IPS-20b (cell line): ENCODE measurements around the gene STT3A.
"Not testable (repeated sequence)": the region's sequence is repeated elsewhere in the genome, so short reads cannot be mapped to it uniquely, and the experiment has no call there.

Source experiments
- H3K27ac ChIP-seq: one replicate; pipeline ENCODE4 v1.5.1; 2013; ENCODE audit warnings: low read length
- H3K27me3 ChIP-seq: 2 replicates; pipeline ENCODE4 v1.6.1; 2013; ENCODE audit warnings: mild to moderate bottlenecking, low read length, inconsistent platforms; ENCODE audit not compliant: insufficient read depth
- H3K36me3 ChIP-seq: 2 replicates; pipeline ENCODE4 v1.6.1; 2013; ENCODE audit warnings: low read depth, mild to moderate bottlenecking, inconsistent platforms, low read length, moderate library complexity; ENCODE audit not compliant: insufficient read depth
- H3K4me1 ChIP-seq: 2 replicates; pipeline ENCODE4 v1.6.1; 2013; ENCODE audit warnings: mild to moderate bottlenecking, control low read depth, inconsistent platforms, low read length, moderate library complexity; ENCODE audit not compliant: insufficient read depth
- H3K4me3 ChIP-seq: 2 replicates; pipeline ENCODE4 v1.5.1; 2013; ENCODE audit warnings: mild to moderate bottlenecking, low read length, inconsistent platforms
- H3K9ac ChIP-seq: 2 replicates; pipeline ENCODE4 v1.6.1; 2013; ENCODE audit warnings: low read depth, mild to moderate bottlenecking, inconsistent platforms, low read length, moderate library complexity
- H3K9me3 ChIP-seq: 2 replicates; pipeline ENCODE4 v1.6.1; 2013; ENCODE audit warnings: mild to moderate bottlenecking, low read depth, low read length, inconsistent platforms; ENCODE audit not compliant: insufficient read depth

Gene STT3A

DNA sequence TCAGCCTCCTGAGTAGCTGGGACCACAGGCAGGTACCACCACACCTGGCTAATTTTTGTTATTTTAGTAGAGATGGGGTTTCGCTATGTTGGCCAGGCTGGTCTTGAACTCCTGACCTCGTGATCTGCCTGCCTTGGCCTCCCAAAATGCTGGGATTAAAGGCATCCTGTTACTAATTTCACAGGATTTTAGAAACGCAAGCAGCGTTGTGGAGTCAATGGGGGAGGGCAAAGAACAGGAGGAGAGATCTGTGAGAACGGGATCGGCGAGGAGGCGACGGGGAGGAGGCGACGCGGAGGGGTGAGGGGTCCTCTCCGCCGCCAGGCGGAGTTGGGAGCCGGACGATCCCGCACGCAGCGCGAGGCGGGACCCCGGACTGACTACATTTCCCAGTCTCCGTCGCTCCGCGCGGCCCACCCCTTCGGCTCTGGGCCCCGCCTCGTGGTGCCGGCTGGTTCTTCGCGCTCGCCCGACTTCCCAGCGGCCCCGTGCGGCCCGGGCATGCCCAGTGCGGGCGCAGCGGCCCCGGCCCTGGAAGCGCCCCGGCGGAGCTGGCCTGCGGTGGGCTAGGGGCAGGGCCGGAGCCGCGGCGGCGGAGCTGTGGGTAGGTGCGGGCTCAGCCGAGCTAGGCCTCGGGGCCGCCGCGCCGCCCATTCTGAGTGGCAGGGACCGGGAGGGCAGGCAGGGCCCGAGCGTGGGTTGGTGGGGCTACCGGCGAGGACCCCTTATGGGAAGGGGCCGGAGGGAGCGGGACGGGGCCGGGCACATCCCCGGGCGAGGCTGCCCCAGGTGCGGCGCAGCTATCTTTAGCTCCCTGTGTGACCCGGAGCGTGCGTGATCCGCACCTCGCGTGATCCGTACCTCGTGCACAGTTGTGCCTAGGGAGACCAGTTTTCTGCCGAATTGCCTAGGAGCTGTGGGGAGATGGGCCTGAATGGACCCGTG, 23.4 kb upstream of the STT3A start, which contains the start of gene EI24:
EI24 (plus strand) TSS at position 508 of the 945 bp plus-strand sequence. CDS start 3,051 bp downstream, outside the sequence.
- no peaks in the 10 kb centered on the region; the same call in 1 of the 2 replicates for H3K9me3 ChIP-seq
- H3K27me3 ChIP-seq, result no peaks in the 10 kb centered on the region
- no peak within 1 kb of the TSS for H3K27ac ChIP-seq
- peaks cover 23% of the 10 kb centered on the region for H3K36me3 ChIP-seq
- H3K4me3 ChIP-seq, result peak within 1 kb of the TSS; percentile 97
- no peaks in the 10 kb centered on the region; the same call in 1 of the 2 replicates for H3K4me1 ChIP-seq
- H3K9ac ChIP-seq, result peak within 1 kb of the TSS; percentile 94

DNA sequence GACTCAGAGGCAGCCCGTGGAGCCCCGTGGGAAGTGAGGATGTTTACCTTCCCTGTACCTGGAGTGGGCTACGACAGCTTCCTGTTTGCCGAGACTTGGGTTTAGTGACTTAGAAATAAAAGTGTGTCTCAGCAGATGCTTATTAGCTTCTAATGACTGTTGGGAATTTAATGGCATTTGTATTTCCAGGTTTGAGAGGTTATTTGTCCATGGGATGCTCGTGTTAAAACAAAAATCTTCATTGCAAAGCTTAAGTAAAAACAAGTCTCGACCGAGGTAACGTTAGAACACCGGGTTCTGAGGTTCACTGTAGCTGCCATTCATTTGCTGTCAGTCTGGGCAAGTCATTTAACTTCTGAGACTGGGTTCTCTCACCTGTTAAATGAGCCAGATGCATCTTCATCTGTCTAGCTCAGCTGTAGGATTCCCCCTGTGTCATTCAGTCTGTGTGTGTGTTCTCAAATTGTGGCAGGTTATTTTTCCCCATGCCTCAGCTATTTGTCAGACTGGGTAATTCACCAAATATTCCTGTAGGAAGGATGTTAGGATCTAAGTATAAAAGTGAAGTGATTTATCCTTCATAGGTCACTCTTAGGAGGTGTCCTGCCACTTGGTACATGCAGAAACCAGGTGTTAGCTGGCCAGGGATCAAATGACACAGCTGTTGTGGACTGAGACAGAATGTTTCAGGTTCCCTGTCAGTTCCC, 22.6 kb upstream of the STT3A start:
- H3K36me3 ChIP-seq, result peaks cover 31% of the 10 kb centered on the region
- H3K4me3 ChIP-seq, result peak overlapping the region; percentile 97
- H3K9me3 ChIP-seq, result no peaks in the 10 kb centered on the region; the same call in 1 of the 2 replicates
- no peaks in the 10 kb centered on the region for H3K27me3 ChIP-seq
- no peak overlapping the region for H3K27ac ChIP-seq
- H3K9ac ChIP-seq, result peak overlapping the region; percentile 94
- H3K4me1 ChIP-seq, result no peaks in the 10 kb centered on the region; the same call in 1 of the 2 replicates

DNA sequence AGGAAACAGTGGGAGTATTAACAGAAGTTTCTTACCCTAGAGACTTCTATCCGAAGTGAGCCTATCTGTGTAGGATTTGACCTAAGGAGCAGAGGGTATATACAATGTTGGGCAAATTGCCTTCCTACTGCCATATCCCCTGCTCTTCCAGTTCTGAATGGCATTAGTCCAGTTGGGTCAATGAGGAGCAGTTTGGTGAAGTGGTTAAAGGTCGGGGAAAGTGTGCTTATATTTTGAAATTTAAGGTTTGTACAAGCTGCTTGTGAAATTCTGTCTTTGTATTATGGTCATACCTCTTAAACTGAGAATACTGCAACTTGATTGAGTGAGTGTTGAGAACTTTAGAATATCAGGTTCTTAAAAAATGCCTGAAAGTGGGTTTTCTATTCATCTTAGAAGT, 21.7 kb upstream of the STT3A start:
- Histone ChIP-seq H3K4me1 (no peaks in the 10 kb centered on the region; the same call in 1 of the 2 replicates), H3K27ac (no peak overlapping the region), H3K9ac (no peak overlapping the region), H3K4me3 (no peak overlapping the region), H3K9me3 (no peaks in the 10 kb centered on the region; the same call in 1 of the 2 replicates), H3K36me3 (peaks cover 40% of the 10 kb centered on the region), H3K27me3 (no peaks in the 10 kb centered on the region)

DNA sequence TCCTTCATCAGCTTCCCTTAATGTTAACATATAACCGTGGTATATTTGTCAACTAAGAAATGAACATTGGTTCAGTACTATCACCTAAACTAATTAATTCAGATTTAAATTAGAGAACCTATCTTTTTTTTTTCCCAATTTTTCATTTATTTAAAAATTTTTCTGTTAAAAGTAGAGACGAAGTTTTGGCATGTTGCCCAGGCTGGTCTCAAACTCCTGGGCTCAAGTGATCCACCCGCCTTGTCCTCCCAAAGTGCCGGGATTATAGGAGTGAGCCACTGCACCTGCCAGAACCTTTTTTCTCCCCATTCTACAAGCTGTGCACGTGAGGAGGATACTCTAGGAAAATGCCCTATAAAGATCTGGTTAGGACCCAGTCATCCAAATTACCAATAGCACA, 19.7 kb upstream of the STT3A start:
- H3K36me3 ChIP-seq, result peaks cover 57% of the 10 kb centered on the region
- no peaks in the 10 kb centered on the region for H3K27me3 ChIP-seq
- H3K27ac ChIP-seq, result no peak overlapping the region
- H3K9ac ChIP-seq, result no peak overlapping the region
- H3K9me3 ChIP-seq, result no peaks in the 10 kb centered on the region
- H3K4me1 ChIP-seq, result no peaks in the 10 kb centered on the region; the same call in 1 of the 2 replicates
- no peak overlapping the region for H3K4me3 ChIP-seq

DNA sequence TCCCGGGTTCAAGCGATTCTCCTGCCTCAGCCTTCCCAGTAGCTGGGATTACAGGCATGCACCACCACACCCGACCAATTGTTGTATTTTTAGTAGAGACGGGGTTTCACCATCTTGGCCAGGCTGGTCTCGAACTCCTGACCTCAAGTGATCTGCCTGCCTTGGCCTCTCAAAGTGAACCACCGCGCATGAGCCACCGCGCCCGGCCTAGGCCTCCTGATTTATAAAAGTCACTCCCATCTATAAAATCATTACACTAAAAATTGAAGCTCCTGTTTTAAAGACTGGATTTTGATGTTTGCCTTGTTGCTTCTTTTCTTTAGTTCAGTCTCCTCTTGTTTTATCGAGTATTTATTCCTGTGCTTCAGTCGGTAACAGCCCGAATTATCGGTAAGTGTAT, 15.5 kb upstream of the STT3A start:
- not testable (repeated sequence) for H3K9me3 ChIP-seq, H3K27me3 ChIP-seq, H3K9ac ChIP-seq, H3K4me1 ChIP-seq, H3K27ac ChIP-seq, H3K4me3 ChIP-seq
- peaks cover 94% of the 10 kb centered on the region for H3K36me3 ChIP-seq

DNA sequence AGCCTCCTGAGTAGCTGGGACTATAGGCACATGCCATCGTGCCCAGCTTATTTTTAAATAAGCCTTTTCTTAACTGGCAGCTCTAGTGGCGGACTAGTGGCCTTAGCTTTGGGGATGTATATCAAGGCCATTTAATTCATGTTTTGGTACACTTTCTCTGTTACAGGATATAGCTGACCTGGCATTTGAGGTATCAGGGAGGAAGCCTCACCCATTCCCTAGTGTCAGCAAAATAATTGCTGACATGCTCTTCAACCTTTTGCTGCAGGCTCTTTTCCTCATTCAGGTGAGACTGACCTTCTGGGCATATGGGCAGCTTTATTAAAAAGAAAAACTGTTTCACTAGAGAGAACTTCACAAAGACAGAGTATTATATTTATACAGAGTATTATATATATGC, 13.9 kb upstream of the STT3A start:
- Histone ChIP-seq H3K27ac (no peak overlapping the region), H3K4me3 (no peak overlapping the region), H3K9me3 (no peaks in the 10 kb centered on the region), H3K27me3 (no peaks in the 10 kb centered on the region), H3K9ac (no peak overlapping the region), H3K4me1 (no peaks in the 10 kb centered on the region), H3K36me3 (peaks cover 96% of the 10 kb centered on the region)

DNA sequence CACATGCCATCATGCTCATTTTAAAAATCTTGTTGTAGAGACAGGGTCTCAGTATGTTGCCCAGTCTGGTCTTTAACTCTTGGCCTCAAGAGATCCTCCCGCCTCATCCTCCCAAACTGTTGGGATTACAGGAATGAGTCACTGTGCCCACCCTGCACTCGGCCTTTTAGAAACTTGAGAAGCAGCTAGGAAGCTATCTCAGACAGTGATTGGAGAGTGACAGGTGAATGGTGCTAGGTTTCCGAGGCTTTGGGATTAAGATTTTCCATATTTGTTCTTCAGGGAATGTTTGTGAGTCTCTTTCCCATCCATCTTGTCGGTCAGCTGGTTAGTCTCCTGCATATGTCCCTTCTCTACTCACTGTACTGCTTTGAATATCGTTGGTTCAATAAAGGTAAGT, 12.8 kb upstream of the STT3A start:
- no peak overlapping the region for H3K4me3 ChIP-seq

DNA sequence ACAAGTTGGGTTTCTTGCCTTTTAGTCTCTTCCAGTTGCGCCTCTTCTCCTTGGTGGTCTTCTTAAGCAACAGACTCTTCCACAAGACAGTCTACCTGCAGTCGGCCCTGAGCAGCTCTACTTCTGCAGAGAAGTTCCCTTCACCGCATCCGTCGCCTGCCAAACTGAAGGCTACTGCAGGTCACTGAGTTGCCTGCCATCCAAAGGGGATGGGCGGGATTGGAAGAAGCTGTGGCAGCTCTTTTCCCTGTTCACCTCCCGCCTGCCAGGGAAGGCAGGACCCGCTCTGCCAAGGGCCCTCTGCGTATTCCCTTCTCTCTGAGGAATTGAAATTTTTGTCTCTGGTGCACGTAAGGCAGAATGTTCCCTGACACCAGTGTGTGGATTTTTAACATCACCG, 9.2 kb upstream of the STT3A start:
- Histone ChIP-seq H3K36me3 (peaks cover 62% of the 10 kb centered on the region), H3K9ac (no peak overlapping the region), H3K4me3 (no peak overlapping the region), H3K27ac (no peak overlapping the region), H3K4me1 (no peaks in the 10 kb centered on the region), H3K9me3 (no peaks in the 10 kb centered on the region), H3K27me3 (no peaks in the 10 kb centered on the region)

More for the DNA sequence above, 12.8 kb upstream of the STT3A start:
- Histone ChIP-seq H3K36me3 (peaks cover 96% of the 10 kb centered on the region), H3K27me3 (no peaks in the 10 kb centered on the region), H3K27ac (no peak overlapping the region), H3K9me3 (no peaks in the 10 kb centered on the region), H3K9ac (no peak overlapping the region), H3K4me1 (no peaks in the 10 kb centered on the region)

DNA sequence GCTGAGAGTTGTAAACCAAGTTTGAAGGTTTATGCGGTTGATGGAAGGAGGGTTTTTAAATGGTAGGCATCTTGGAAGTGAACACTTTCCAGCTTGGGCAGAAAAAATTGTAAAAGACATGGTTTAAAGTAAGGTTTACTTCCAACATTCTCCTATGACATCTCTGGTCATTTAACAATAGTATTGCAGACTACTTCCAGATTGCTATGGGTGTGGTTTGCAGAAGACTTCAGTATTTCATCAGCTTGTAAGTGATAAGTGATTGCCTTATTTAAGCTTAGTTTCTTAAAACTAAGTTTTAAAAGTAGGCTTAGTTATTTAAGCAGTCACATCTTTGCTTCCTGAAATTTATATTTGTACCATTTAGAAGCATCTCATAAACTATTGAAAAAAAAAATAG, 7.2 kb upstream of the STT3A start:
- Histone ChIP-seq H3K9me3 (no peaks in the 10 kb centered on the region), H3K9ac (no peak overlapping the region), H3K4me3 (no peak overlapping the region), H3K27ac (no peak overlapping the region), H3K36me3 (peaks cover 42% of the 10 kb centered on the region), H3K27me3 (no peaks in the 10 kb centered on the region), H3K4me1 (no peaks in the 10 kb centered on the region)

DNA sequence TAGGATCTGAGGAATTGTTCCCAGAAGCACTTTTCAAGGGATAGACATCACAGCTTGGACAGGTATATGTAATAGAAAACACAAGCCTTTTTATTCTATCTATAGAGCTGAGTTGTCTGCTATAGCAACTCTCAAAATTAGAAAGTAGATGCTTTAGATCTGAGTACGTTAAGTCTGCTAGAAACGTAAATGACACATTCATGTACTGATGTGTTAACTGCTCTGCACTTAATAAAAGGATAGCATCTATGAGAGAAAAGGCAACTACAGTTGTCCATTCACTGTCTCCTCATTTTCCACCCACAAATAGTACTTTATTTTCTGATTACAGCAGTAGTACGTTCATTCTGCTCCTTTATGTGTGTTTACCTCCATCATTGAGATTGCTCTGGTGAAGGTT, 6.0 kb upstream of the STT3A start:
- Histone ChIP-seq H3K4me1 (no peaks in the 10 kb centered on the region), H3K27ac (no peak overlapping the region)

DNA sequence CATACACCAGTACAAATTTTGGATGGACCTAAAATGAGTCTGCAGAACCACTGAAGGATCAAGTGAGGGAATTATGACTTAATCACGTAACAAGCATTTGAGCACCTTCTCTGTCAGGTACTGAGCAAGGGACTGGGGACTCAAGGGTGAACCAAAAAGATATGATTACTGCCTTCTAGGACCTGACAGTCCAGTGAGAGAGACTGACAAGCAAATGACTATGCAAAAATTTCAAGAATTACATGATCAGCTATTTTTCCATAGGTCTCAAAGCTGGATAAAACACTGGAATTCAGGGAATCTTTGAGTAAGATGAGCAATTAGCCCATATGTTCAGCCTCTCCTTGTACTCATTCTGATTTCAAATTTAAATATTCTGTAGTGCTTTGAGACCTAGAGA, 5.2 kb upstream of the STT3A start:
- no peaks in the 10 kb centered on the region for H3K9me3 ChIP-seq
- H3K4me3 ChIP-seq, result no peak overlapping the region
- no peaks in the 10 kb centered on the region for H3K4me1 ChIP-seq
- 0 out of 2 replicates have a peak overlapping the region, but pooled peaks have one; percentile 7 for H3K9ac ChIP-seq
- H3K27me3 ChIP-seq, result no peaks in the 10 kb centered on the region
- no peak overlapping the region for H3K27ac ChIP-seq
- peaks cover 25% of the 10 kb centered on the region for H3K36me3 ChIP-seq

More for the DNA sequence above, 6.0 kb upstream of the STT3A start:
- H3K9me3 ChIP-seq, result no peaks in the 10 kb centered on the region
- H3K36me3 ChIP-seq, result peaks cover 33% of the 10 kb centered on the region
- no peaks in the 10 kb centered on the region for H3K27me3 ChIP-seq
- H3K9ac ChIP-seq, result no peak overlapping the region
- H3K4me3 ChIP-seq, result no peak overlapping the region
